ENCODE data around the gene TUBGCP2. TPM values are rescaled to one million over a fixed set of nuclear protein-coding genes. Genes with fewer than 3 reads are reported as not detected.
A peak's percentile ranks its signal among the peaks of the same experiment; 100 is the strongest.

The TUBGCP2 gene
- total RNA-seq, 4 donors from 2014 or later: 37.5 to 68.3 (median 47.6) TPM

DNA sequence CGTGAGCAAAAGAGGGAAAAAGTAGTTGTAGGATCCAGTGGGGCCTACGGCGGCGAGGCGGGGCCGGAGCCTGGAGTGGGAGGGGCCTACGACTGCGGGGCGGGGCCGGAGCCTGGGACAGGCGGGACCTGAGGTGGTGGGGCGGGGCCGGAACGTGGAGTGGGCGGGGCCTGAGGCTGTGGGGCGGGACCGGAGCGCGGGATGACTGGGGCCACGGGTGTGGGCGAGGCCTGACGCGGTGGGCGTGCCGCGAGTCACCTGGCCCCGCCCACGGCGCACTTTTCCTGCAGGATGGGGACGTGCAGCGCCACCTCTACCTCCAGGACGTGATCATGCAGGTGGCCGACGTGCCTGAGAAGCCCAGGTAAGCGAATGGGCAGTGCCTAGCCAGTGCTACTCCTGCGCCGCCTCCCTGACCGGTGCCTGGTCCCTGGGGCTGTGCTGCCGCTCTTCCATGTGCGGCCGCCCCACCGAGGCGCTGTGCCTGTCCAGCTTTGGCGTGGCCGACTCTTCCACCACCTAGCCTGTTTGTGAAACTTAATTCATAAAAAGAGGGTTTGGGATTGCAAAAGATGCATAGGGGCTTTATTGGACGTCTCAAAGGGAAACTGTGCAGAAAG, 538 bp upstream of the TUBGCP2 start:
- no peaks in the 10 kb centered on the region for H3K9me3 ChIP-seq
- peak in 2 of 3 donors; percentile 15 to 30 for TF ChIP-seq POLR2AphosphoS5 (IDR thresholded peaks at IDR 0.05)
- peak in 1 of 5 experiments; percentile 9 for TF ChIP-seq CTCF (IDR thresholded peaks at IDR 0.05)
- no peak for TF ChIP-seq POLR2A (IDR thresholded peaks at IDR 0.05)
- WGBS, 2 donors (ENCODE audit: low coverage in 1 of 2): 13% methylated on average over 43 of the region's 46 CpGs; no CpG with 5 or more reads in 1 of the 2 donors
- peak; percentile 98 for DNase-seq
- in situ Hi-C loops (cut with MboI; ENCODE audit: low pct_ligation_motif_present in 1 of 4, low pct_unique_long_range_greater_than_20kb in 1 of 4, low sequenced_read_pairs in 3 of 4) (no loop called here), intact Hi-C loops (cut with DNase I; ENCODE audit: low total_unique reads) (no loop called here)
- H3K4me3 ChIP-seq: peak overlapping the region; percentile 84 to 98 (median 93)
- H3K36me3 ChIP-seq: peaks cover 0 to 9% (median 0%) of the 10 kb centered on the region in 4 donors
- no peaks in the 10 kb centered on the region for H3K27me3 ChIP-seq
- peaks cover 7 to 33% (median 18%) of the 10 kb centered on the region in 4 donors for H3K4me1 ChIP-seq
- H3K27ac ChIP-seq: peak overlapping the region; percentile 97 to 98 (median 98)

DNA sequence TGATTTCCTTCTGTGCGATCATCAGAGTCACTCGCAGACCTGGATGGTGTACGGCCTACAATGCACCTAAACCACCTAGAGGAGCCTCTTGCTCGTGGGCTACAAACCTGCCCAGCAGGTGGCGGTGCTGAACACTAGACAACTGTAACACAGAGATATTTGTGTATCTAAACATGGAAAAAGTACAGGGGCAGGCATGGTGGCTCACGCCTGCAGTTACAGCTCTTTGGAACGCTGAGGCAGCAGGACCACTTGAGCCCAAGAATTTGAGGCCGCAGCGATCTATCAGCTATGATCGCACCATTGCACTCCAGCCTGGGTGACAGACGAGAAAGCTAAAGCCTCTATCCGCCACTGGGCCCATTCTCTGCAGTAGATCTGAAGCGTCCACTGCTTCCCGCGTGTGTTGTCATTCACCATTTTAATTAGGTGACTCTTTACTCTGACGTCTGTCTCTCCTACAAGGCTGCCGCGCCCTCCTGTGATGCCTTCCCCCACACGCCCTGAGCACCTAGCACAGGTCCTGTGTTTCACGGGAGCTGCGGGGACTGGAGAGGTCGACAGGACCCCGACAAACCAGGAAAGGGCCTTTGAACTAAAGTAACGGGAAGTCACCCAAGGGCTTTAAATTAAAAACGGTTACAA, 774 bp downstream of the TUBGCP2 start:
- TF ChIP-seq POLR2AphosphoS5 (IDR thresholded peaks at IDR 0.05) (peak in 1 of 3 donors; percentile 33), POLR2A (IDR thresholded peaks at IDR 0.05) (peak; percentile 50), CTCF (IDR thresholded peaks at IDR 0.05) (peak; percentile 60 to 82 (median 72)), EP300 (IDR thresholded peaks at IDR 0.05; ENCODE audit: low read depth) (no peak)
- 0 to 3% methylated on average over 6 to 25 of the region's 25 CpGs for WGBS, 2 donors (ENCODE audit: low coverage in 1 of 2)
- peaks cover 0 to 9% (median 0%) of the 10 kb centered on the region in 4 donors for H3K36me3 ChIP-seq
- no peaks in the 10 kb centered on the region for H3K9me3 ChIP-seq
- peak overlapping the region; percentile 84 to 98 (median 93) for H3K4me3 ChIP-seq
- peaks cover 7 to 33% (median 18%) of the 10 kb centered on the region in 4 donors for H3K4me1 ChIP-seq
- in situ Hi-C loops (cut with MboI; ENCODE audit: low pct_ligation_motif_present in 1 of 4, low pct_unique_long_range_greater_than_20kb in 1 of 4, low sequenced_read_pairs in 3 of 4): no loop called here
- peak overlapping the region; percentile 97 to 98 (median 98) for H3K27ac ChIP-seq
- intact Hi-C loops (cut with DNase I; ENCODE audit: low total_unique reads): no loop called here
- no peaks in the 10 kb centered on the region for H3K27me3 ChIP-seq
- DNase-seq: peak; percentile 91

DNA sequence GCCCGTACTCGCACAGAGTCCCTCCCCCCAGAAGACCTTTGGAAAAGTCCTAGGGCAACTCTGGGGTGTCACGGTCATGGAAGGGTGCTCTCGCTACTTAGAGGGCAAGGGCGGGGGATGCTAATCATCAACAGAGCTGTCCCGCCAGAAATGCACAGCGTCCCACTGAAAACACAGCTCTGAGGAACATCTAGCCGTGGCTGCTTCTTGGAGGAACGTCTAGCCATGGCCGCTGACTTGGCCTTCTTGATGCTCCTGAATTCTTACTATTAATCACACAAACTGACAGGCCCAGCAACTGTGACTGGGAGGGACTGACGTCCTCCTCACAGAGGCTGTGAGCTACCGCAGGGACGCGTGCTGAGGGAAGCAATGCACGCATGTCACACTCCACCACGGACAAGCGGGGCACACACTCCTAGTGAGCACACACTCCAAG, 1.7 kb downstream of the TUBGCP2 start:
- in situ Hi-C loops (cut with MboI; ENCODE audit: low pct_ligation_motif_present in 1 of 4, low pct_unique_long_range_greater_than_20kb in 1 of 4, low sequenced_read_pairs in 3 of 4) (no loop called here), intact Hi-C loops (cut with DNase I; ENCODE audit: low total_unique reads) (no loop called here)
- H3K4me3 ChIP-seq: peak overlapping the region in 1 of 4 donors; percentile 84
- no peak for DNase-seq
- H3K27ac ChIP-seq: peak overlapping the region in 2 of 4 donors; percentile 97 to 98
- H3K36me3 ChIP-seq: peaks cover 0 to 7% (median 0%) of the 10 kb centered on the region in 4 donors
- H3K9me3 ChIP-seq: no peaks in the 10 kb centered on the region
- TF ChIP-seq POLR2A (IDR thresholded peaks at IDR 0.05) (no peak), POLR2AphosphoS5 (IDR thresholded peaks at IDR 0.05) (no peak), CTCF (IDR thresholded peaks at IDR 0.05) (no peak), EP300 (IDR thresholded peaks at IDR 0.05; ENCODE audit: low read depth) (no peak)
- 89 to 93% methylated on average over 3 to 17 of the region's 17 CpGs for WGBS, 2 donors (ENCODE audit: low coverage in 1 of 2)
- no peaks in the 10 kb centered on the region for H3K27me3 ChIP-seq
- H3K4me1 ChIP-seq: peaks cover 7 to 33% (median 18%) of the 10 kb centered on the region in 4 donors

- Histone ChIP-seq H3K36me3 (peaks cover 0 to 5% (median under 1%) of the 10 kb centered on the region in 4 donors), H3K27ac (peak overlapping the region in 2 of 4 donors; percentile 5 to 54), H3K4me1 (peaks cover 7 to 33% (median 18%) of the 10 kb centered on the region in 4 donors), H3K27me3 (no peaks in the 10 kb centered on the region), H3K4me3 (no peak overlapping the region), H3K9me3 (no peaks in the 10 kb centered on the region)
- no peak for TF ChIP-seq POLR2AphosphoS5 (IDR thresholded peaks at IDR 0.05)
- no peak for TF ChIP-seq CTCF (IDR thresholded peaks at IDR 0.05)
- no peak for TF ChIP-seq EP300 (IDR thresholded peaks at IDR 0.05; ENCODE audit: low read depth)
- no peak for TF ChIP-seq POLR2A (IDR thresholded peaks at IDR 0.05)
- in situ Hi-C loops (cut with MboI; ENCODE audit: low pct_ligation_motif_present in 1 of 4, low pct_unique_long_range_greater_than_20kb in 1 of 4, low sequenced_read_pairs in 3 of 4) (no loop called here), intact Hi-C loops (cut with DNase I; ENCODE audit: low total_unique reads) (no loop called here)
- WGBS, 2 donors (ENCODE audit: low coverage in 1 of 2): 95% methylated on average over 5 of the region's 5 CpGs; no CpG with 5 or more reads in 1 of the 2 donors
- no peak for DNase-seq
Measured at GRCh38 chr10:133306097-133306476, 2.6 kb downstream of the TUBGCP2 start.
